Stomach (tissue), 4 donors: ENCODE results near the gene TTC39C.

Source experiments
- CTCF ChIP-seq, 7 experiments: fragments of 450-650 bp in 4 of 7; fragments of 200-600 bp in 3 of 7; sonication (generic) in 3 of 7; IDR thresholded peaks; one replicate each; pipeline ENCODE4 v1.5.1; 2016 to 2019; ENCODE audit warnings: antibody characterized with exemption in 7 of 7, control low read depth in 2 of 7, mild to moderate bottlenecking in 1 of 7
- POLR2AphosphoS5 ChIP-seq, 3 donors: sonication (generic); formaldehyde crosslinking; IDR thresholded peaks; one replicate each; pipeline ENCODE4 v1.6.1; 2016; ENCODE audit warnings: antibody characterized with exemption in 3 of 3

GRCh38 chr18:24083550-24083949, 69.0 kb downstream of the TTC39C start:
- TF ChIP-seq POLR2AphosphoS5 (IDR thresholded peaks at IDR 0.05) = no peak
- no peak for TF ChIP-seq CTCF (IDR thresholded peaks at IDR 0.05)
